GM21390 (cell line): Measurements from ENCODE around the gene GPRIN2.
"Not testable (repeated sequence)": the region's sequence is repeated elsewhere in the genome, so short reads cannot be mapped to it uniquely, and the experiment has no call there.

Experiments
- ATAC-seq: cut with Tn5 transposase; IDR thresholded peaks from one replicate; pipeline ENCODE4 v1.9.1; 2021; ENCODE audit not compliant: unreplicated experiment

Gene GPRIN2

GRCh38 chr10:46520941-46521340 is 35.5 kb downstream of the GPRIN2 start:
- no peak for ATAC-seq

DNA sequence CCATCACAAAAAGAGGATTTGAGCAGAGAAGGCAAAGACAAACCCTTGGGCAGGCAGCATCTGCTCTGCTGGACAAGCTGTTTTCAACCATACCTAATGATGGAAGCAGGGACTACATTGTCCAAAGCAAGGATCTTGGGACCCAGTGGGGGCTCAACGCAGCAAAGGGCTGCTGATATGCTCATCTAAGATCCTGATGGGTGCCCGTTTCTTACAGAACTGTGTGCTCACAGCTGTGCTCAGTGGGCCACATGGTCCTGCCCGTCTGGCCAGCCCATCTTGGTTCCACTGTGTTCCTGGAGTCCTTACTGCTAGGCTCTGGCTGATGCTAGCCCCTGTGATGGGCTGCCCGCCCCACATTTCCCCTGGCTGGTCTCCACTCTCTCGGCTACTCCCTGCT is 36.1 kb downstream of the GPRIN2 start:
- ATAC-seq: no peak

GRCh38 chr10:46518028-46518725 is 38.3 kb downstream of the GPRIN2 start:
- no peak for ATAC-seq

GRCh38 chr10:46517541-46517940 is 38.9 kb downstream of the GPRIN2 start:
- no peak for ATAC-seq

- ATAC-seq: no peak
Observed at GRCh38 chr10:46516660-46517416, 39.6 kb downstream of the GPRIN2 start.

- ATAC-seq: no peak
Observed at GRCh38 chr10:46515793-46516192, 40.7 kb downstream of the GPRIN2 start.

GRCh38 chr10:46515366-46515765 is 41.1 kb downstream of the GPRIN2 start:
- no peak for ATAC-seq

DNA sequence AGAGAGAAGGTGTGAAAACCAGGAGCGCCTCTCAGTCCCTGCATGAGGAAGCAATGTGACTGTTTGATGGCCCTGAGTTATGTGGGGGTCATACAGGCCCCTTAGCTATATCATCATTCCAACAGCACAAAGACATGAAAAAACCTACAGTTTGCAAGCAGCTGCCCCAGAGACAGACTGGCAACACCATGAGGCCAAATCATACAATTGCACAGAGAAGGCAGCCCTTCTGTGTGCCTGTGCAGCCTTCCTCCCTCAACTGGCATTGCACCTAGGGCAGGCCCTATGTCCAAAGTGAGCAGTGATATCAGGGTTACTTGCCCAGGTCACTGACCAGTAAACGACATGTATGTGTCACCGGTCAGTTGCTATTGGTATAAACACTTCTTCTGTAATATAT is 41.6 kb downstream of the GPRIN2 start:
- ATAC-seq: no peak

GRCh38 chr10:46514431-46514861 is 42.0 kb downstream of the GPRIN2 start:
- no peak for ATAC-seq

- ATAC-seq: not testable (repeated sequence)
Observed at GRCh38 chr10:46513333-46513732, 43.1 kb downstream of the GPRIN2 start.

- not testable (repeated sequence) for ATAC-seq
Observed at GRCh38 chr10:46512725-46513124, 43.7 kb downstream of the GPRIN2 start.

DNA sequence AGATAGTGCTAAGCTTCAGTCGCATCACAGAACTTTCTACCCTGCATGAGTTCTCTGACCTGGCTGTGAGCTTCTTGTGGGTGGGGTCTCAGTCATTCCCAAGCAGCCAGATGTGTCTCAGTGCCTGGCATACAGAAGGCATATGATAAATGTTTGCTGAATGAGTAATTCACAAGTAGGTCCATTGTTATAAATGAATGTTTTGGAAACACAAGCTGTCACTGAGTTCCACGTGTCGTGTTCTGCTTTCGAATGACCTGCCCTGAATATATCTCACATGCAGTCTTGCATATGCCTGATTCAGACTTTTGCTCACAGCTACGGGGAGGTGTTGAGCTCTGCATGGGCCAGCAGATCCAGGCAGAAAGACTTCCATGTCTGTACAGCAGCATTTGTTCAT is 44.5 kb downstream of the GPRIN2 start:
- ATAC-seq: not testable (repeated sequence)
